ENCODE measurements around the gene DLGAP1.
"Not testable (repeated sequence)": the region's sequence is repeated elsewhere in the genome, so short reads cannot be mapped to it uniquely, and the experiment has no call there.

Gene DLGAP1

DNA sequence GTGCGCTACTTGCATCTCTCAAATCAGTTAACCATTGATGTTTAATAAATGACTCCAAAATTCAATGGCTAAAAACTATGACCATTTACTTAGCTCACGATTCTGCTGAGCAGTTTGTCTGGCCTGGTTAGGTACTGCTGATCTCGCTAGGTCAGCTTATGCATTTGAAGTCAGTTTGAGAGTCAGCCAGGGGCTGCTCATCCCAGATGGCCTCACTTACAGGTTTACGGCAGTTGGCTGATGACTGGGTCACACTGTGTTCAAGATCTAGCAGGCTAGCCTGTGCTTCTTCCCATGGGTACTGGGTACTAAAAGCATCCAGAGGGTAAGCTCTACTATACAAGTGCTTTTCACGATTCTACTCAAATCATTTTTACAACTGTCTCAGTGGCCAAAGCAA, 122.1 kb downstream of the DLGAP1 start:
- no peak overlapping the region for H3K4me3 ChIP-seq (ENCODE audit: low read depth, low read length)
- TF ChIP-seq, protein P1, sequence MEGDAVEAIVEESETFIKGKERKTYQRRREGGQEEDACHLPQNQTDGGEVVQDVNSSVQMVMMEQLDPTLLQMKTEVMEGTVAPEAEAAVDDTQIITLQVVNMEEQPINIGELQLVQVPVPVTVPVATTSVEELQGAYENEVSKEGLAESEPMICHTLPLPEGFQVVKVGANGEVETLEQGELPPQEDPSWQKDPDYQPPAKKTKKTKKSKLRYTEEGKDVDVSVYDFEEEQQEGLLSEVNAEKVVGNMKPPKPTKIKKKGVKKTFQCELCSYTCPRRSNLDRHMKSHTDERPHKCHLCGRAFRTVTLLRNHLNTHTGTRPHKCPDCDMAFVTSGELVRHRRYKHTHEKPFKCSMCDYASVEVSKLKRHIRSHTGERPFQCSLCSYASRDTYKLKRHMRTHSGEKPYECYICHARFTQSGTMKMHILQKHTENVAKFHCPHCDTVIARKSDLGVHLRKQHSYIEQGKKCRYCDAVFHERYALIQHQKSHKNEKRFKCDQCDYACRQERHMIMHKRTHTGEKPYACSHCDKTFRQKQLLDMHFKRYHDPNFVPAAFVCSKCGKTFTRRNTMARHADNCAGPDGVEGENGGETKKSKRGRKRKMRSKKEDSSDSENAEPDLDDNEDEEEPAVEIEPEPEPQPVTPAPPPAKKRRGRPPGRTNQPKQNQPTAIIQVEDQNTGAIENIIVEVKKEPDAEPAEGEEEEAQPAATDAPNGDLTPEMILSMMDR (IDR thresholded peaks at IDR 0.05; ENCODE audit: borderline replicate concordance, insufficient read depth, low read depth, low read length), result no peak

DNA sequence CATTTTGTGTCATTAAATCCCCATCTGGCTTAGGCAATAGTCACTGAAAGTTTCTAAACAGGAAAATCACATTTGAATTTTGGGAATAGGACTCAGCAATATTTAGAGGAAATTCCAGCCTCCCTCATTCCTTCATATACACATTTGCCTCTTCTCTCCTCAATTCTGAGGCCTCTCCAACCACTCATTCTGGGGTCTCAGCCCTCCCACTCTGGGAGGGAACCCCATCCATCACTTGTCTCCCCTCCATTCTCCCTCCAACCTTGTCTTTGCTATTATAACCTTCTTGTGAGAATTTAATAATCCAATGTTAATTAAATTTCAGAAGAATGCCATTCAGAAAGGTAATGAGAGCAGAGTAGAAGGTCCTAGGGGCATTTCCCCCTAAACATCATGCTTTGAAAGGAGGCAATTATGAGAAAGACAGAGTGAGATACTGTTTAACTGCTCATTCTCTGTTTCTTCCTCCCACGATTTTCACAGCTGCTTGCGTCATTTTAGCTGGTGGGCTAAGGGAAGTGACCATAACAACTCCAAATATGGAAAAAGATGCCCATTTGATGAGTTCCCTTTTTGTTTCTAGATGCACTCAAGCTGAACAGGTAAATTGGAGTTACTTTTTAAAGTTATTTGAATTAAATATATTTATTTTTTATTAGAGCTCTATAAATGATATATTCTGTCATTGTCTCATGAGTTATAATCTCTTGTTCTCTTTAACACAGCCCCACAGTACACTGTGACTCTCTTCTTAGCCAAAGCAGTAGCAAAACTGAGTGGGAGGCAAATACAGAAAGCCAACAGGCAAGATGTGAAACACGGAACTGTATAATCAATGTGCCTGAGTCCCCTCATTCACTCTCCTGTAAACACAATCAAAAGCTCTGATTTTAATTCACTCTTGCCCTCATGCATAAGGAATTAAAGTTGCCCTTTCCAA, 135.1 kb downstream of the DLGAP1 start:
- TF ChIP-seq, protein P1 (IDR thresholded peaks at IDR 0.05; ENCODE audit: borderline replicate concordance, insufficient read depth, low read depth, low read length), result no peak
- H3K4me3 ChIP-seq (ENCODE audit: low read depth, low read length), result no peak overlapping the region

DNA sequence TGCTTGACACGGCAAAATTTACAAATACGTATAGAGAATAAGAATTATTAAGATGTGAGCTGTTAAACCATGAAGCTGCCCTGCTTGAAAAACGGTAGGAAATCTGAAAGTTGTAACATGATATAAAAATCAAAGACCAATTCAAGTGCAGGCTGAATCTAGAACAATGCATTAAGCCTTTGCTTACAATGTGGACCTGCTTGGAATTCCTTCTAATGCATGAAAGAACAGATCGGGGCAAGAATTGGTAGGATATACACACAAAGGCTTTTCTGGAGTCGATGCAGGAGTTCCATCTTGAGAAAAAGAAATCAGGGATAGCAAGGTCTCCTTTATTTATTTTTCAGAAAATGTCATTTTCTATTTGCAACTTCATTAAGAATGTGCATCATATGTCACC, 136.8 kb downstream of the DLGAP1 start:
- TF ChIP-seq, protein P1 (IDR thresholded peaks at IDR 0.05; ENCODE audit: borderline replicate concordance, insufficient read depth, low read depth, low read length), result no peak
- no peak overlapping the region for H3K4me3 ChIP-seq (ENCODE audit: low read depth, low read length)

GRCh38 chr18:4311945-4312344, 143.2 kb downstream of the DLGAP1 start:
- H3K4me3 ChIP-seq (ENCODE audit: low read depth, low read length), result not testable (repeated sequence)

GRCh38 chr18:4311136-4311535, 144.0 kb downstream of the DLGAP1 start:
- TF ChIP-seq, protein P1 (IDR thresholded peaks at IDR 0.05; ENCODE audit: borderline replicate concordance, insufficient read depth, low read depth, low read length), result no peak
- H3K4me3 ChIP-seq (ENCODE audit: low read depth, low read length), result no peak overlapping the region

GRCh38 chr18:4309227-4309626, 145.9 kb downstream of the DLGAP1 start:
- H3K4me3 ChIP-seq (ENCODE audit: low read depth, low read length), result no peak overlapping the region
- TF ChIP-seq, protein P1 (IDR thresholded peaks at IDR 0.05; ENCODE audit: borderline replicate concordance, insufficient read depth, low read depth, low read length), result no peak

- TF ChIP-seq, protein P1 (IDR thresholded peaks at IDR 0.05; ENCODE audit: borderline replicate concordance, insufficient read depth, low read depth, low read length), result no peak
- no peak overlapping the region for H3K4me3 ChIP-seq (ENCODE audit: low read depth, low read length)
Observed at GRCh38 chr18:4308576-4308975, 146.5 kb downstream of the DLGAP1 start.

Measured in GM12875 (cell line).